ENCODE data around the gene NKD1. TPM values are rescaled to one million over a fixed set of nuclear protein-coding genes. Genes with fewer than 3 reads are reported as not detected.
A peak's percentile ranks its signal among the peaks of the same experiment; 100 is the strongest.

Gene NKD1
- polyA plus RNA-seq, 3 donors, result 0.01 TPM; not detected in 2

- no peak overlapping the region for H3K27ac ChIP-seq (ENCODE audit: low read depth in 1 of 2, low read length in 2 of 2)
- Mint-ChIP-seq H3K27me3 (ENCODE audit: low read depth in 3 of 3) (peaks cover 0 to 2% (median 2%) of the 10 kb centered on the region in 3 donors), H3K27ac (peak overlapping the region in 1 of 7 donors; percentile 52), H3K4me1 (peaks cover 9% of the 10 kb centered on the region), H3K36me3 (no peaks in the 10 kb centered on the region), H3K9me3 (peaks cover 0 to 3% (median 0%) of the 10 kb centered on the region in 7 donors), H3K4me3 (no peak overlapping the region)
- H3K4me1 ChIP-seq (ENCODE audit: control insufficient read depth in 1 of 2, insufficient read depth in 2 of 2, low read length in 2 of 2), result peaks cover 0 to 5% of the 10 kb centered on the region in 2 donors
- H3K79me2 ChIP-seq (ENCODE audit: insufficient read depth, low read length), result no peaks in the 10 kb centered on the region
- no peak overlapping the region for H2AFZ ChIP-seq (ENCODE audit: insufficient read depth, low read depth, low read length, poor library complexity, severe bottlenecking)
- 95% methylated on average over 7 of the region's 11 CpGs for WGBS (ENCODE audit: insufficient coverage)
- no peak overlapping the region for H3K4me3 ChIP-seq (replicated peaks in 1 of 3; ENCODE audit: low read depth in 2 of 3, low read length in 3 of 3)
- H3K9ac ChIP-seq (ENCODE audit: insufficient read depth, low read length, poor library complexity, severe bottlenecking), result no peak overlapping the region
- no peaks in the 10 kb centered on the region for H4K20me1 ChIP-seq (ENCODE audit: insufficient read depth, low read length)
- no peak for DNase-seq
- H3K36me3 ChIP-seq (replicated peaks in 1 of 2; ENCODE audit: control insufficient read depth in 1 of 2, insufficient read depth in 2 of 2, low read length in 2 of 2), result no peaks in the 10 kb centered on the region
- no peaks in the 10 kb centered on the region for H3K9me3 ChIP-seq (replicated peaks in 1 of 2; ENCODE audit: control insufficient read depth in 1 of 2, insufficient read depth in 1 of 2, low read length in 2 of 2)
- intact Hi-C loops (cut with micrococcal nuclease), result no loop called here
- H3K27me3 ChIP-seq (ENCODE audit: control insufficient read depth in 2 of 2, insufficient read depth in 2 of 2, low read length in 2 of 2), result no peaks in the 10 kb centered on the region
- H3K4me2 ChIP-seq (replicated peaks; ENCODE audit: extremely low read depth, low read length, poor library complexity, severe bottlenecking), result no peak overlapping the region
- no peak for TF ChIP-seq CTCF (IDR thresholded peaks at IDR 0.05)
Measured at GRCh38 chr16:50620646-50621451, 72.7 kb downstream of the NKD1 start.

- Histone ChIP-seq H3K79me2 (ENCODE audit: insufficient read depth, low read length) (no peaks in the 10 kb centered on the region), H3K36me3 (replicated peaks in 1 of 2; ENCODE audit: control insufficient read depth in 1 of 2, insufficient read depth in 2 of 2, low read length in 2 of 2) (no peaks in the 10 kb centered on the region), H4K20me1 (ENCODE audit: insufficient read depth, low read length) (no peaks in the 10 kb centered on the region), H3K4me1 (ENCODE audit: control insufficient read depth in 1 of 2, insufficient read depth in 2 of 2, low read length in 2 of 2) (peaks cover 0 to 5% of the 10 kb centered on the region in 2 donors), H2AFZ (ENCODE audit: insufficient read depth, low read depth, low read length, poor library complexity, severe bottlenecking) (no peak overlapping the region), H3K27me3 (ENCODE audit: control insufficient read depth in 2 of 2, insufficient read depth in 2 of 2, low read length in 2 of 2) (no peaks in the 10 kb centered on the region), H3K4me2 (replicated peaks; ENCODE audit: extremely low read depth, low read length, poor library complexity, severe bottlenecking) (no peak overlapping the region), H3K27ac (ENCODE audit: low read depth in 1 of 2, low read length in 2 of 2) (no peak overlapping the region), H3K4me3 (replicated peaks in 1 of 3; ENCODE audit: low read depth in 2 of 3, low read length in 3 of 3) (no peak overlapping the region), H3K9ac (ENCODE audit: insufficient read depth, low read length, poor library complexity, severe bottlenecking) (no peak overlapping the region), H3K9me3 (replicated peaks in 1 of 2; ENCODE audit: control insufficient read depth in 1 of 2, insufficient read depth in 1 of 2, low read length in 2 of 2) (no peaks in the 10 kb centered on the region)
- peaks cover 0 to 3% (median 0%) of the 10 kb centered on the region in 7 donors for H3K9me3 Mint-ChIP-seq
- H3K4me1 Mint-ChIP-seq, result peaks cover 9% of the 10 kb centered on the region
- DNase-seq, result no peak
- peaks cover 0 to 5% (median 2%) of the 10 kb centered on the region in 3 donors for H3K27me3 Mint-ChIP-seq (ENCODE audit: low read depth in 3 of 3)
- H3K27ac Mint-ChIP-seq, result no peak overlapping the region
- H3K4me3 Mint-ChIP-seq, result no peak overlapping the region
- WGBS (ENCODE audit: insufficient coverage), result 95% methylated on average over 9 of the region's 9 CpGs
- intact Hi-C loops (cut with micrococcal nuclease), result no loop called here
- TF ChIP-seq CTCF (IDR thresholded peaks at IDR 0.05), result no peak
- no peaks in the 10 kb centered on the region for H3K36me3 Mint-ChIP-seq
Measured at GRCh38 chr16:50621452-50621792, 73.2 kb downstream of the NKD1 start.
